Brain pericyte (primary cell): ENCODE results near the gene SMIM1.
"Not testable (repeated sequence)": the region's sequence is repeated elsewhere in the genome, so short reads cannot be mapped to it uniquely, and the experiment has no call there.

Source experiments
- DNase-seq: peaks from one replicate; pipeline ENCODE4 v3.0.0-alpha.2; 2012; ENCODE audit warnings: low read depth, low spot score

Gene SMIM1

GRCh38 chr1:3736708-3737107 is 35.8 kb upstream of the SMIM1 start:
- no peak for DNase-seq

DNA sequence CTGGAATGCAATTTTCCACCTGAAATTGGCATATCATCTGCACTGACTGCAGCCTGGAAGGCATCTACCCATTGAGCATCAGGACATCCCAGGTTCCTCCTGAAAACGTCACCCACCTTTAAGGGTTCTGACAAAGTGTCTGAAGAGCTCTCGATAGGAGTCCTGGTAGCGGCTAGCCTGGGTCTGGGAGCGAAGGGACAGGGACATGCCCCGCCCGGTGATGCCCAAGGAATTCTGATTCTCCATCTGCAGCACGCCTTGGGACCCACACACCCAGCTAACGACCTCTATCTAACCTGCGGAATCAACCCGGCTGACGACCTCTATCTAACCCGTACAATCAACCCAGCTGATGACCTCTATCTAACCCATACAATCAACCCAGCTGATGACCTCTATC is 33.6 kb upstream of the SMIM1 start:
- no peak for DNase-seq

DNA sequence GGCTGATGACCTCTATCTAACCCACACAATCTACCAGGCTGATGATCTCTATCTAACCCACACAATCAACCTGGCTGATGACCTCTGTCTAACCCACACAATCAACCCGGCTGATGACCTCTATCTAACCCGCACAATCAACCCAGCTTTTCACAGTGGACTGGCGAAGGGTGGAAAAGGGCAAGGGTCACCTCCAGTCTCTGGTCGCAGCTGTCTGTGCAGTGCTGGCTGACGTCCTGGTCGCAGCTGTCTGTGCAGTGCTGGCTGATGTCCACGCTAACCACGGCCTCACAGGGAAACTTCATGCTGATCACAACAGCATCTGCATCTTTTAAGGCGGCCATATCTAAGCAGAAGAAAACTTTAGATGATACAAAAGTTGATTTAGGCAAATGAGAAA is 32.5 kb upstream of the SMIM1 start:
- DNase-seq: no peak

- no peak for DNase-seq
Measured at GRCh38 chr1:3740752-3741151, 31.8 kb upstream of the SMIM1 start.

DNA sequence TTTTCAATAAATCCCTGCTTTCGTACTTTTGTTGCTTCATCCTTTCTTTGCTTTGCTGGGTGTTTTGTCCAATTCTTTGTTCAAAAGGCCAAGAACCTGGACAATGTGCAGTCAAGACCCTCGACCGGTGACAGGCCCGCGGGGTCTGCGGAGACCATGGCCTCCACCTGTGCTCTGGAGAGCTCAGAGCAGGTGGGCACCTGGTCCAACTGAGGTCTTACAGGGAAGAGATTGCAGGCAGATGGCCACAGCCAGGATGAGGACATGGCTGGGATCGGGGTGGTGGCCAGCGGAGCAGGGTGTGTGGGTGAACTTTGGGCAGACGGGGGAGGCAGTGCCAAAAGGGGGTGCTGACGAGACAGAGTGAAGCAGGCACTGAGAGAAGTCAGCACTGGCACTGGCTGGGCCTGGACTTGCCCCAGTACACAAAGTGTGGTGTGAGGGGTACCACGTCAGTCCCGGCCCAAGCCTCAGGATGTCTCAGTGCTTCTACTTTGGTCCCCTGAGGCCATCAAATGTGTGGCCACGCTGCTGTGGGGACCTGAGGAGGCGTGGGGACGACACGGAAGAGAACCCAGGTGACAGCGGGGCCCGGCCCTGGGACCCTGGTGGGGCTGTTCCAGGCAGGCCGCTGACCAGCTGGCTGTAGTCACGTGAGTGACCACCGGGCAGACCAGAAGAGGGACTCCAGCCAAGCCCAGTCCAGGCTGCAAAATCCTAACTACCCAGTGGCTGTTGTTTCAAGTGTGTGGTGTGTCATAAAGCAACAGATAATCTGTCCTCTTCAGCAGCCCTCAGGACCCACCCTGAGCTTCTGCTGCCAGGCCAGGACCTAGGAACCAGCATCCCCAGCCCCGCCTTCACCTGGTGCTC is 30.7 kb upstream of the SMIM1 start:
- no peak for DNase-seq

- no peak for DNase-seq
Measured at GRCh38 chr1:3742439-3743298, 29.9 kb upstream of the SMIM1 start.

- no peak for DNase-seq
Measured at GRCh38 chr1:3743421-3743820, 29.1 kb upstream of the SMIM1 start.

- no peak for DNase-seq
Measured at GRCh38 chr1:3743826-3744225, 28.7 kb upstream of the SMIM1 start.

DNA sequence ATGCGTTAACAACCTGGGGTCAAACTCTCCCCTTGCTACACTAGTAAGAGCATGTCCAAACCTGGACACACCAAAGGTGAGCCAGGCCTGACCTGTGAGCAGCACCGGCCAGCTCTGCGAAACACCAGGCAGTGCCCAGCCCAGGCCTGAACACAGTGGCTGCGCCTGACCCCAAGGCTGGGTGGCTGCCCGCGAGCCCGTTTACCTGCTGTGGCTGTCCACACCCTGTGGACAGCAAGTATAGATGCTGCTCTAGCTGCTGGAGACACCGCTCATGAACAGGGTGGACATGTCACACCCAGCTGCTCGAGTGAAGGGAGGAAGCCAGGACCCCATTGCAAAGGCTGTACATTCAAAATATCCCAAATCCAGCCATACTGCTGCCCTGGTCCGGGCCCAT is 27.9 kb upstream of the SMIM1 start:
- DNase-seq: no peak

DNA sequence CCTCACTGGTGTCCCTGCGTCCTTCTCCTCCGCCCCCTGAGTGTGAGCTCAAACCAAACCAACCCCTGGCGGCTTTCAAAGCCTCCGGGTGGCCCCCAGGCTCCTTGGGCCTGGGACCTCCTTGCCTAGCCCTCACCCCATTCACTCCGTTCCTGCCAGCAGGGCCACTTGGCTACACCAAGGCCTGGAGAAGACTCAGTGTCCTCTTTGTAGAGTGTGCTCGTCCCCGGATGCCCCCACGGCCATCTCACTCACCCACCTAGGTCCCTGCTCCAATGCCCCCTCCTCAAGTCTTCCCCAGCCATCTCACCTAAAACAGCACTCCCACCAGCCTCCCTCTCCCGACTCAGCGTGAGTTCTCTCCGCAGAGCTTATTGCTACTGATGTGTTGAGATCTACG is 27.5 kb upstream of the SMIM1 start:
- DNase-seq: no peak

DNA sequence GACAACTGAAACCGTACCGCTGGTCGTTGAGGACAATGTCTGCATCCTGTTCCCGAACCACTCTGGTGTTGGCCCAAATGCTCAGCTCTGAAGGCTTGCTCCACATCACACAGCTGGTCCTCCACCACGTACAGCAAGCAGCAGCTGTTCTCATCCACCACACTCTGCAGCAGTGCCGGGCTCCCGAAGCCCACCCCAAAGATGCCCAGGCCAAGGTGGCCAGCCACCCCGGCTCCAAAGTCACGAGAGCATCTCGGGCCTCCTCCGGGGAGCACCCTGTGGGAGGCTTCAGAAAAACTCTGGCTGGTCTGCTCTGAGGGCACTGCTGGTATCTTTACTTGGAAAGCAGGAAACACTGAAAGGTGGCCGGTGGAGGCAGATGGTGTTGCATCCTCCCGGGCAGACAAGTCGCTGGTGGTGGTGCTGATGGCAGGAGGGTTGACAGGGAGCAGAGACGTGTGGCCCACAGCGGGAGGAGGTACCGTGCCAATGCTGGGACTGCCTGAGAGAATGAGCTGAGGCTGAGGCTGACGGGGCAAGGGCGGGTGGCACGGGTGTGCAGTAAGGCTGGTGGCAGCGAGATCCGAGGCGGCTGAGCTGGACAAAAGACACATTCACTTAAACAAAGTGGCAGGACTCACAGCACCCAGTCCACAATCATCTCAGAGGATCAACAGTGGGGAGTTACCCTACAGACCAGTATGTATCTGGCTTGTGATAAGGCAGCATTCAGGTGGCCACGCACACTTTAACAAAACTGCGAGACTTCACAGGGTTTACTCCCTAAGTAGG is 26.8 kb upstream of the SMIM1 start:
- no peak for DNase-seq

DNA sequence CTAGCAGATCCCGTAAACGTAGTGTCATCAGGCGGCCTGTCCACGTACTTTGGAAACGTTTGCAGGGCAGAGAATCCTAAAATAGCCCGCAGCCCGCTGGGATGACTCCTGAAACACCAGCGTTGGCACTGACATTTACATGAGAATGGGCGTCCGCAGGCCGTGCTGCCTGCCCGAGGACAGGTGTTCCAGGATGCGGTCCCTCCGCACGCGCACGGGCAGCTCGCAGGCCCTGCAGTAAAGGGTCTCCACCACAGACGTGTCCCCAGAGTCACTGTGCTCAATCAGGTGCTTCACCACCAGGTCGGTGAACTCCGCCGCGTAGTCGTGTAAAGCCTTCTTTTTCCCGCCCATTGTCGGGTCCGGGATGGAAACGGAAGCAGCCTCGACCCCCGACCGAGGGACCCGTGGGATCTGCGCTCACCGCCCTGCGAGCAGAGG is 26.1 kb upstream of the SMIM1 start:
- no peak for DNase-seq

DNA sequence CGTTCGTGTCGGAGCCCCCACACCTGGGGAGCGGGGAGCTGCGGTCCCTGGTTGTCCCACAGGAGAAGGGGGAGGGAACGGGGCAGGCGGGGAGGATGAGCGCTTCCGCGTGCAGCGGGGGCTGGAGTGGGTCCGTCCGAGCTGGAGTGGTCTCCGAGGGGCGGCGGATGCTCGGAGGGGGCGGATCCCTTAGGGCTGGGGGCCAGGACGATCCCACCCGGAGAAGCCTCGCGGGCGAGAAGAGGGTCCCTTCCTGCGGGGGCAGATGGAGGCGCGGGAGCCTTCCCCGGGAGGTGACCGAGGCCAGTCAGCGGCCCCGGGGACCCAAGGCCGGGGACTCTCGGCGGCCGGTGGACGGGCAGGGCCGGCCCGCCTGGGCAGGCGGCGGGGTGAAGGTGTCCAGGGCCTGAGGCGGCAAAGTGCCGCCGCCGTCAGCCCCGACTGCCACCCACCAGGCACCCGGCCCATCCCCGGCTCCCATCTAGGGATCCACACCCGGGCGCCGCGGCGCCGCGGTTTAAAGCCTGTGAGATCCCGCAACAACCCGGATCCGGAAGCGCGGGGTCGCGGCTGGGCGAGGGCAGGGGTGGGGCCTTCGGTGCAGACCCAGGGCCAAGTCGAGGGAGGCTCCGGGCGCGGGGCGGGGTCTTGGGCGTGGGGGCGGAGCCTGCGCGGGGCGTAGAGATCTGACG is 25.6 kb upstream of the SMIM1 start:
- no peak for DNase-seq

DNA sequence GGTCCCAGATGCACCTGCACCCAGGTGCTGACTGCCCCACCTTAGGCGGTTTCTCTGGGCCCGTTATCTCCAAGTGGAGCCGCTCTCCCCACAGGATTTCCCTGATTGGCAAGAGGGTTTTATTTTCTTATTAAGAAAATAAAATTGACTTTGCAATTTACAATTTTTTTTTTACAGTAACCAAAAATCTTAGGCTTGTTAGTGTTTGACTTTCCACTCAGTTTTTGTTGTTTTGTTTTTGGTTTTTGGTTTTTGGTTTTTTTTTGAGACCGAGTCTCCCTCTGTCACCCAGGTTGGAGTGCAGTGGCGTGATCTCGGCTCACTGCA is 25.1 kb upstream of the SMIM1 start:
- no peak for DNase-seq

GRCh38 chr1:3747903-3748302 is 24.6 kb upstream of the SMIM1 start:
- no peak for DNase-seq

- DNase-seq: not testable (repeated sequence)
Measured at GRCh38 chr1:3748316-3748900, 24.1 kb upstream of the SMIM1 start.

DNA sequence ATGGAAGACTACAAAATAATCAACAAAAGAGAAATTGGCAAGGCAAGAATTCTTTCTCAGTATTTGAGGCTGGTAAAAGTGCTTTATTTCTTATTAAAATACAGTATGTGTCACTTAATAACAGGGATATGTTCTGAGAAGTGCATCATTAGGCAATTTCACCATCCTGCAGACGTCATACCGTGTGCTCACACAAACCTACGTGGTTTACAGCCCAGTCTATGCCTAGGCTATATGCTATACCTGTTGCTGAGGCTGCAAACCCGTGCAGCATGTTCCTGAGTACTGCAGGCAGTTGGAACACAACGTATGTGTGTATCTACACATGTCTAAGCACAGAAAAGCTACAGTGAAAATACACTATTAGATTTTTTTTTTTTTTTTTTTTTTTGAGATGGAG is 23.0 kb upstream of the SMIM1 start:
- no peak for DNase-seq

- DNase-seq: no peak
Measured at GRCh38 chr1:3750741-3751140, 21.8 kb upstream of the SMIM1 start.

DNA sequence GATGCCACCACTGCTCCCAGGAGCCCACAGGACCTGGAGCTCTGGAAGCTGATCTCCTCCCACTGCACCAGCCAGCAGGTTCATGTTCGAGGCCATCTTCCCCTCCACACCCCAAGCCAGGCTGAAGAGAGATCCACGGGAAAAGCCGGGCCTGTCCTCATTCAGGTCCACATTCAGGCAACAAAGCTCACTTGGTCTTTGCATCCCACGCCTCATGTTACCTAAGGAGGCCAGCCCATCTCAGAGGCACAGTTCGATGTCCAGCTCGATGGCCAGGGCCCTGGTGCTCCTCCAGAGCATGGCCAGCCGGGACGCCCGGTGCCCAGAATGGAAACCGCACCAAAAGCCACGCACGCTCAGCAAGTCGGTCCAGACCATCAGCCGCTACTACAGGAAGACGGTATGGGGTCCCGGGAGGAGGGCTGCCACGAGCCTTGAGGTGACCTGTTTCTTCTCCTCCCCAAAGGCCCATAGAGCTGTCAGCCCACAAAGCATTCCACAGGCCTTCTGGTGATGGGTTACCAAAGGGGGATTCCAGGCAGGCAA is 20.1 kb upstream of the SMIM1 start, which contains the start of gene CCDC27:
Gene CCDC27, plus strand, starts transcription at position 51 of the 546 bp plus-strand sequence. Its CDS starts 32 bp downstream, at position 83.
- no peak for DNase-seq

- no peak for DNase-seq
Measured at GRCh38 chr1:3753656-3754454, 18.7 kb upstream of the SMIM1 start.
